Progenitor cell of endocrine pancreas (in vitro differentiated cells): ENCODE results near the gene SUN2. TPM values are rescaled to one million over a fixed set of nuclear protein-coding genes. Genes with fewer than 3 reads are reported as not detected.

ENCODE experiments used
- DNase-seq: peaks from one replicate; pipeline ENCODE4 v3.0.0; 2021; ENCODE audit warnings: low spot score; ENCODE audit not compliant: unreplicated experiment
- H3K27ac Mint-ChIP-seq: 2 replicates; pipeline ENCODE4 v1.8.0; 2021; ENCODE audit warnings: mild to moderate bottlenecking, moderate library complexity, mixed read lengths
- H3K27me3 Mint-ChIP-seq: 2 replicates; pipeline ENCODE4 v1.8.0; 2021; ENCODE audit warnings: mixed read lengths
- H3K36me3 Mint-ChIP-seq: 2 replicates; pipeline ENCODE4 v1.8.0; 2022; ENCODE audit warnings: mixed read lengths; ENCODE audit not compliant: insufficient read depth
- H3K4me1 Mint-ChIP-seq: 2 replicates; pipeline ENCODE4 v1.8.0; 2021; ENCODE audit warnings: low read depth, mixed read lengths
- H3K4me3 Mint-ChIP-seq: 2 replicates; pipeline ENCODE4 v1.8.0; 2021; ENCODE audit warnings: low read depth, mild to moderate bottlenecking, moderate library complexity, mixed read lengths
- H3K9me3 Mint-ChIP-seq: 2 replicates; pipeline ENCODE4 v1.8.0; 2021; ENCODE audit warnings: low read depth, mixed read lengths
- total RNA-seq: library from RNA; stranded (reverse); gene quantifications from 2 replicates; pipeline ENCODE4 v1.2.1, GENCODE V29; 2021
- TF ChIP-seq, protein P1 (sequence below): fragments of 200-600 bp; sonication (generic); IDR thresholded peaks from one replicate; pipeline ENCODE4 v1.5.0; 2021; ENCODE audit warnings: antibody characterized with exemption, mild to moderate bottlenecking; ENCODE audit not compliant: unreplicated experiment

SUN2 gene
- total RNA-seq, 1 donor from 2014 or later = 66.1 TPM

GRCh38 chr22:38705235-38706100, 50.3 kb downstream of the SUN2 start, which contains the start of gene GTPBP1:
TSS of gene GTPBP1 (plus strand) at chr22:38705944. CDS start at chr22:38705956, 12 bp downstream.
- Mint-ChIP-seq H3K4me1 (peaks cover 27% of the 10 kb centered on the region), H3K9me3 (no peaks in the 10 kb centered on the region), H3K27ac (peak within 1 kb of the TSS; percentile 99), H3K36me3 (no peaks in the 10 kb centered on the region), H3K27me3 (no peaks in the 10 kb centered on the region), H3K4me3 (peak within 1 kb of the TSS; percentile 87)
- peak; percentile 94 for DNase-seq
- TF ChIP-seq, protein P1, sequence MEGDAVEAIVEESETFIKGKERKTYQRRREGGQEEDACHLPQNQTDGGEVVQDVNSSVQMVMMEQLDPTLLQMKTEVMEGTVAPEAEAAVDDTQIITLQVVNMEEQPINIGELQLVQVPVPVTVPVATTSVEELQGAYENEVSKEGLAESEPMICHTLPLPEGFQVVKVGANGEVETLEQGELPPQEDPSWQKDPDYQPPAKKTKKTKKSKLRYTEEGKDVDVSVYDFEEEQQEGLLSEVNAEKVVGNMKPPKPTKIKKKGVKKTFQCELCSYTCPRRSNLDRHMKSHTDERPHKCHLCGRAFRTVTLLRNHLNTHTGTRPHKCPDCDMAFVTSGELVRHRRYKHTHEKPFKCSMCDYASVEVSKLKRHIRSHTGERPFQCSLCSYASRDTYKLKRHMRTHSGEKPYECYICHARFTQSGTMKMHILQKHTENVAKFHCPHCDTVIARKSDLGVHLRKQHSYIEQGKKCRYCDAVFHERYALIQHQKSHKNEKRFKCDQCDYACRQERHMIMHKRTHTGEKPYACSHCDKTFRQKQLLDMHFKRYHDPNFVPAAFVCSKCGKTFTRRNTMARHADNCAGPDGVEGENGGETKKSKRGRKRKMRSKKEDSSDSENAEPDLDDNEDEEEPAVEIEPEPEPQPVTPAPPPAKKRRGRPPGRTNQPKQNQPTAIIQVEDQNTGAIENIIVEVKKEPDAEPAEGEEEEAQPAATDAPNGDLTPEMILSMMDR = no peak

DNA sequence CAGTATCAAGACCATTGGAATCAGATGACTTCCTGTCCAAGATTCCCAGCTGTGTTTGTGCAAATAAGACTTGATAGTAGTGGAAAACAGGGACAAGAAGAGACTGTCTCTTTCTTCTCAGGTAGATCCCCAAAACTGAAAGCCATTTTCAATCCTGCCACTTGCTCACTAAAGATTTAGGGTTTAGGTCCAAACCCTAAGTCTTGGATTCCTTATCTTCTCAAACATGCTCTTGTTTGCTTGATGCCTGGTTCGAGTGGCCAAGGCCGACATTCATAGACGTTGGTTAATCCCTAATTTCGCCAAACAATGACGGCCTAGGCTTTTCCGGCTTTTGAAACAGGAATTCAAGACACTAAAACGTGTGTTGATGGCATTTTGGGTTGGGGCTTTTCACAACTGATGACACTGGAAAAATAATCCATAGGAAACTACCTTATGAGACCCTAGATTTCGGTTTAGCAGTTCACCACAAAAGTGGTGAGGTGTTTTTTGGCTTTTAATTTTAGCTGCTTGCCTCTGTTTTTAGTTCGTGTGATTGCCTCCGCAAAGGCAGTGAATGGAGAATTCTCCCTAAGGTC, 51.1 kb downstream of the SUN2 start:
- no peaks in the 10 kb centered on the region for H3K36me3 Mint-ChIP-seq
- peak overlapping the region; percentile 87 for H3K4me3 Mint-ChIP-seq
- H3K27me3 Mint-ChIP-seq = no peaks in the 10 kb centered on the region
- H3K27ac Mint-ChIP-seq = peak overlapping the region; percentile 99
- TF ChIP-seq, protein P1 = no peak
- peaks cover 31% of the 10 kb centered on the region for H3K4me1 Mint-ChIP-seq
- no peak for DNase-seq
- no peaks in the 10 kb centered on the region for H3K9me3 Mint-ChIP-seq

DNA sequence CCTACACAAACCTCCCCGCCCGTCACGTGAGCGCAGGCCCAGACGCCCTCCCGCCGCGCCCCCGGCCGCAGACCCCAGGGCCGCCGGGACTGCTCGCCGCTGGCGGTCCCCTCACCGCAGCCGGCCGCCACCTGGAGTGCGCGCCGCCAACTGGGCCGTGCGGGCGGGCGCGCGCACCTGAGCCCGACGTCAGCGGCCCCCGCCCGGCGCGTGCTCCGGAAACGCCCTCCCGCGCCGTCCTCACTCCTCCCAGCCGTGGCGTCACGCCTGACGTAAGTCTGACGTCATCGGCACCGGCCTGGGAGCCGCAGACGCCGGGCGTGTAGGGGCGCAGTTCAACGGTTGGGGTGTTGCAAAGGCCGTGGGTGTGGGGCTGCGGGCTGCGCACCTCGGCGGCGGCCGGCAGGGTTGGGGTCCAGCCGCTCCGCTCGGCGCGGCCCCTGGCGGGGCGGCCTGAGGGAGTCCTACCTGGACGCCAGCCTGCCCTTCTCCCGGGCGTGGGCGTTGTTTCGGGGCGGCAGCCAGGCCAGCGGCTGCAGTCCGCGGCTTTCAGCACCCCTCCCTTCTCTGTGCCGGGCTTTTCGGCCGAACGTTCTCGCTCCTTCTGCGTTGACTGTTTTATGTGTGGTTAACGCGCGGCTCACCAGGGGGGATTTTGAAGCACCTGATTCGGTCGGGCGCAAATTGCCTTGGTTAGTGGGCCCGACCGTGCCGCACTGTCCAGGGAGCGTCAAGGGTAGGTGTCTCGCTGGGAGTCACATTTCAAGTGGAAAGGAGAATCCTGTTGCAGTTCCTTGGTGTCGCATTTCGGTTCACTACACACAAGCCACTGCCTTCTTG, 54.8 kb downstream of the SUN2 start, which contains the start of gene JOSD1:
Gene JOSD1, minus strand, starts transcription at position 155 of the 840 bp plus-strand sequence. CDS start 956 bp downstream, outside the sequence.
- H3K9me3 Mint-ChIP-seq = no peaks in the 10 kb centered on the region
- peak within 1 kb of the TSS; percentile 92 for H3K4me3 Mint-ChIP-seq
- H3K27ac Mint-ChIP-seq = peak within 1 kb of the TSS; percentile 100
- TF ChIP-seq, protein P1 = peak; percentile 12
- peak; percentile 94 for DNase-seq
- H3K27me3 Mint-ChIP-seq = no peaks in the 10 kb centered on the region
- H3K36me3 Mint-ChIP-seq = peaks cover 2% of the 10 kb centered on the region
- peaks cover 44% of the 10 kb centered on the region for H3K4me1 Mint-ChIP-seq

- no peaks in the 10 kb centered on the region for H3K9me3 Mint-ChIP-seq
- peaks cover 44% of the 10 kb centered on the region for H3K4me1 Mint-ChIP-seq
- H3K4me3 Mint-ChIP-seq = peak overlapping the region; percentile 92
- H3K36me3 Mint-ChIP-seq = peaks cover 2% of the 10 kb centered on the region
- H3K27ac Mint-ChIP-seq = peak overlapping the region; percentile 97
- no peak for DNase-seq
- TF ChIP-seq, protein P1 = no peak
- H3K27me3 Mint-ChIP-seq = no peaks in the 10 kb centered on the region
Measured at GRCh38 chr22:38700270-38700788, 55.5 kb downstream of the SUN2 start.
